GM19099 (cell line): Measurements from ENCODE around the gene ACAN.

ENCODE experiments used
- POLR2A ChIP-seq: IDR thresholded peaks from 3 replicates; pipeline ENCODE4 v1.6.1; 2011; ENCODE audit warnings: low read depth; ENCODE audit not compliant: insufficient read length; ENCODE audit errors: extremely low read depth

Gene ACAN

DNA sequence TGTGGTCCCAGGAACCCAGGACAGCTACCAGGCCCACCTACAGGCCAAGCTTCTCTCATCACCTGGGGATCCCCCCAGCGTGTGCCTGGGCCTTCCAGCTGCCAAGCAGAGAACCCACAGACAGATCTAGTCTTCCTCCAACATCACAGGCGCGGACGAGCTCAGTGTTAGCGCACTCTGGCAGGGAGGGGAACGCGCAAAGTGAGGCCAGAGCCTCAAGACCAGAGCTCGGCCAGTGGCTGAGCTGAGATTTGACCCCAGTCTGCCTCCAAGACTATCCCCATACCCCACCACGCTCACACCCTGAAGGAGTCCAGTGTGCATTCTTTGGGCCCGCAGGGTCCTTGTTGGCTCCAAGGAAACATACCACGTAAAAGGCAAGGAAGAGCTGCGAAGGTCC, 104.9 kb downstream of the ACAN start:
- TF ChIP-seq POLR2A: no peak

DNA sequence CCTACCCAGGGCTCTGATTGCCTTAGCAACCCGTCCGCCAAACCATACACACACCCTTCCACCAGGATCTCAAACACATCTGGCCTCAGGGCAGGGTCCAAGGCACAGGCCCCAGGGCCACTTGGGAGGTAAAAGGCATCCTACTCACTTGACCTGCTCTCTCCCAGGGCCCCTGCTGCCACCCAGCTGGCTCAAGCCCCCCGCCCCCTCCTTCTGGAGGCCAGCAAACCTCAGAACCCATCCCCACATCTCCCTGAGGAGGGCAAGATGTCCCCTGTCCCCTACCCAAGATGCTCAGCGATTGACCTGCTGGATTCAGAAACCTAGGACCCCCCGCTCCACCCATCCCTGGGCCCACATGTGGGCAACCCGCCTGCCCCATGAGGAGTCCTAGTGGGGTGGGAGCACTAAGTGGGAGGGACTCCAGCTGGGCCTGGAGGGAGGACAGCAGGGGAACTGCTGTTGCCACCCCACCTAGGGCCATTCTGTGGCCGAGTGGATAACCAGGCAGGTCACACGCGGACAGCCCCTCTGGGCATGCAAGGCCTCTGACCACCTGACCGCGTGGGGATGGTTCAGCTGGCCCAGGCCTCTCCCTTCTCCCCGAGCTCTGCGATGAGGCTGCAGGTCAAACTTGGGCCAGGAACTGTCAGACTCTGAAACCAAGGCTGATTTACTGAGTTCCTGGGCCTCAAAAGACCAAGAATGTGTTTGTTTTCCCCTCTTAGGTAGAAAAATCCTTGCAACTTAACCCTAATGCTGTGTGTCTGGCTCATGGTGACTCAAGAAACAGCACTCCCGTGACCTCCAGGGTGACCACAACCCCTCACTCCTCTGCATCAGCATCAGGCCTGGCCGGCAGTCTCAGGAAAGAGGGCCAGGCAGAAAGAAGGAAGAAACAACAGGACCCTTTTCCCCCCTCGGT, 105.7 kb downstream of the ACAN start:
- no peak for TF ChIP-seq POLR2A

DNA sequence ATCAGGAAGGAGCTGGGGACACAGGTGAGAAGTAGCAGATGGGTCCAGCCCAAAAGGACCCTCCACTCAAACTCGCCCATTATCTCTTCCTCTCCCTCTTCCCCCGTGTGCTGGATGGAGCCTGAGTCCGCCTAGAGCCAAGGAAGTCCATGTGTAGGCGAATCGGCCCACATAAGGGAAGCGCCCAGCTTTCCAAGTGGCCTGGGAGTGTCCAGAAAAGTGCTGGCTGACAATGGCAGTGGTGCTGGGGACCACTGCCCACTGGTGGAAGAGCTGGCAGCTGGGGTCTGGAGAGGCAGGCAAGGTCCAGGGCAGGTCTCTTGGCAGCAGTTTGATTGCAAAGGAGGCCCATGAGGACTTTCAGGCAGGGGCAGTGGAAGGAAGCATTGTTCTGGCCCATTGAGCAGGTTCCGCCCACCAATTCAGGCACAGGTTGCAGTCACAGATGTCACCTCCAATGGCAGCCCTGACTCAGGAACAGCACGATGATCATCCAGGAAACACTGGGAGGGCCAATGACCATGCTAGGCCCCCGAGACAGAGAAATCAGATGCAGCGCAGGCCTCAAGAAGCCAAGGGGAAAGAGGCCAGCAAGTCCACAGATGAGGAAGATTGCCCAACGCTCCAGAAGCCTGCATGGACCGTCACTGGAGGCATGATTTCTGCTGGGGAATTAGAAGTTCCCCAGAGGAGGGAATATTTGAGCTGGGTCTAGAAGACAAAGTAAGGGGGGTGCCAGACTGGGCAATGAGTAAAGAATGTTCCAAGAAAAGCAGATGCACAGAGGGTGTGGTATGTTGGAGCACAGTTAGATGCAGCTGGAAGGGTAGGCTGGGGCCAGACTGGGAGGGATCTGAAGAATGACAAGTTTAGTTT, 107.0 kb downstream of the ACAN start:
- no peak for TF ChIP-seq POLR2A

DNA sequence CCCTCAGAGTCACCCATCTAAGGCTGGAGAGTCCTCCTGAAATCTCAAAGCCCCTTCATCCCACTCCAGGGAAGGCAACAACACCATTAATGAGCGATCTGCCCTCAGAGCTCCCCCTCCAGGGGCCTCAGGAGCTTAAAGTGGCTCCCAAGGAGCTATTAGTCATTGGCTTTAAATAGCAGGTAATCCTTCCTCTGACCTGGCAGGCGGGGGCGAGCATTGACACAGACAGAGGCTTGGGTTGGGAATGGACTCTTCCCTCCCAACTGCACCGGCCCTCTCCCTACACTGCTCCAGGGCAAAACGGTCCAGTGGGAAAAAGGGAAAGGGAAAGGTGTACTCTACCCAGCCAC, 108.5 kb downstream of the ACAN start:
- no peak for TF ChIP-seq POLR2A

DNA sequence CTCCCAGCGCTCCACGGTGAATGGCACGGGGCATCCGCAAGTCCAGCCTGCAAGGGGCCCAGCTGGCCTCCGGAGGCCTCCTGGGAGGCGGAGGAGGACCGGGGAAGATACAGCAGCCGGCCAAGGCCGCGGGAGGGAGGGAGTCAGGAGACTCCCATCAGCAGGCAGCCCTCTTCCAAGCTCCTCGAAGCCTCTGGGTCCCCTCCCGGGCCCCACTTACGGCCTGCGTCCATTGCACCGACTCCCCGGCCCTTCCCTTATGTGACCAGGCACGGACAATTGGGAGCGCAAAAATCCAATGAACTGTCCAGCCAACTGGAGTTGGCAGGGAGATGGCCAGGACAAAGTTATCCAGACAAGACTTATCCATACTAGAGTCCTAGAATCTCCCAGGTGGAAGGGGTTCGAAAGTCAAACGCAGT, 109.3 kb downstream of the ACAN start:
- TF ChIP-seq POLR2A: no peak

DNA sequence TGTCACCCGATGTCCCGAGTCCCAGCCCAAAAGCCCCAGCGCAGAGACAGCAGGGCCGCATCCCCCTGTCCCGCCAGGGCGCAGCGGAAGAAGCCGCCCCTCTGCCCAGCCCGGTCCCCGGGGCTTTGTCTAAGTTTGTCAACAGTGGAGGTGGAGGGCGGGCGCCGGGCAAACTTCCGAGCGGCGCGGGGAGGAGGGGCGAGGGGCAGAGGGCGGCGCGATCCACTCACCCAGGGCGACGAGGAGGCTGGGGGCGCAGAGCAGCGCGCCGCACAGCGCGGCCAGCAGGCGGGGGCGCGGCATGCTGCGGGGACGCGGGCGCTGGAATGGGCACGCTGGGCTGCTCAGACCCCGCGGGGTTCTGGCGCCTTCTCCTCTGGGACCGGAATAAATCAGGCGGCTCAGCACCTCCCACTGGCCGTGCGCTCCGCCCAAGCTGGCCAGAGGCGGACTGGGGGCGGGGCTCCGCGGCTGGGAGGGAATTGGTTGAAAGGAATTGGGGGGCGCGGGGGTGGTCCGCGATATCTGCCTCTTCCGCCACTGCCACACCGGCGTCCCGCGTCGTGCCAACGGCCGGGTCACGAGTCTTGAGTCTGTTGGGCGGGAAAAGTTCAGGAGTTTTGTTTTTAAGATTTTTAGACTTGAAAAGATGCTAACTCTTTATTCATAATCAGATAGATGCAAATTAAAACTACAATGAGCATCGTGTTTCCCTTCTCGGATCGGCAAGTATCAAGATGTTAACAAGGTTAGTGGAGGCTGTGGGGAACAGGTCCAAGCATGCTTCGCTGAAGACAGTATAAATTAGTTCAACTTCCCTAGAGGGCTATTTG, 110.0 kb downstream of the ACAN start, which contains the start of gene MFGE8:
MFGE8 (minus strand) TSS at position 363 of the 833 bp plus-strand sequence; CDS start at position 303, 60 bp downstream.
- peak; percentile 41 for TF ChIP-seq POLR2A

DNA sequence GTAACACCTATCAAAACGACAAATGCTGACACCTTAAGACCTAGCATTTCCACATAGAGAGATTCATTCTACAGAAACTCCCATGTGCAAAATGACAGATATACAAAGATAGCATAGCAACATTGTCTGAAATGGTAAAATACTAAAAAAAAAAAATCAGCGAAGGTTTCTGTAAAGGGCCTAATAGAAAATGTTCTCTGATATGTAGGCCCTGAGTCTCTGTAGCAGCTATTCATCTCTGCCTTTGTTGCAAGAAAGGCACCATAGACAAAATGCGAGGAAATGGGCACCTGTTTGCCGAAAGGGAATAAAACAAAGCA, 110.6 kb downstream of the ACAN start:
- no peak for TF ChIP-seq POLR2A

DNA sequence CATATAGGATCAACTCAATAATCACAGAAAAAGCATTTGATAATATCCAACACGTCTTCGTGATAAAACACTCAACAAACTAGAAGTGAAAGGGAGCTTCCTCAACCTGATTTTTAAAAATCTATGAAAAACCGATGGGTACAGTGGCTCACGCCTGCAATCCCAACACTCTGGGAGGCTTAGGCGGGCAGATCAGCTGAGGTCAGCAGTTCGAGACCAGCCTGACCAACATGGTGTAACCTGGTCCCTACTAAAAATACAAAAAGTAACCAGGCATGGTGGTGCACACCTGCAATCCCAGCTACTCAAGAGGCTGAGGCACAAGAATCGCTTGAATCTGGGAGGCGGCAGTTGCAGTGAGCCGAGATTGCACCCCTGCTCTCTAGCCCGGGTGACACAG, 112.1 kb downstream of the ACAN start:
- no peak for TF ChIP-seq POLR2A

DNA sequence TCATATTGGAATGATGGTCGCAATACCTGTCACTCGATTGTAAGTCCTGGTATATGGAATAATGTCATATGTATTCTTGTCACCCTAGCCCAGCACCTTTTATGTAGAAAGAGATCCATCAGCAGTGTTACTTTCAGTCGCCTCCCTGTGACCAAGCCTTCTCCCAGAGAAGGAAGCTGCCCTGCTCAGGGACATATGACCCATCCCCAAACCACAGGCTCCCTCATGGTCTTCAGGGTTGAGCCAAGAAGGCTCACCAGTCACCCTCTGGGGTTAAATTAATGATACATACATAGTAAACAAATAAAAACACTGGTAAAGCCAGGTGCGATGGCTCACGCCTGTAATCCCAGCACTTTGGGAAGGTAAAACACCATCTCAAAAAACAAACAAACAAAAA, 114.5 kb downstream of the ACAN start:
- TF ChIP-seq POLR2A: no peak

DNA sequence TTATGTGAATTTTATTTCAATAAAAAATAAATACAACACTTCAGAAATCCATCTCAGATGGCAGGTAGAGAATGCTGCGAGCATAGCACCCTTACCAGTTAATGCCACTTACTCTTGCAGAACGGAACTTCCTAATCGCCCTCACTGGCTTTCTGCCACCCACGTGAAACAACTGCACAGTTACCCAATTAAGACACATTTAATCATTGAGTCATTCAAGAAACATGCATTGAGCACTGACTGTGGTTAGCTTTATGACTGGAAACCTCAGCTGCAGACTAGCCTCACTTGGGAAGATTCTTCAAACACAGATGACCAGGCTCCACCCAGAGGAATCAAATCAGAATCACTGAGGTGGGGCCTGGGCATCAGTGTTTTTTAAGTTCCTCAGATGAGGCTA, 115.5 kb downstream of the ACAN start:
- TF ChIP-seq POLR2A: no peak

DNA sequence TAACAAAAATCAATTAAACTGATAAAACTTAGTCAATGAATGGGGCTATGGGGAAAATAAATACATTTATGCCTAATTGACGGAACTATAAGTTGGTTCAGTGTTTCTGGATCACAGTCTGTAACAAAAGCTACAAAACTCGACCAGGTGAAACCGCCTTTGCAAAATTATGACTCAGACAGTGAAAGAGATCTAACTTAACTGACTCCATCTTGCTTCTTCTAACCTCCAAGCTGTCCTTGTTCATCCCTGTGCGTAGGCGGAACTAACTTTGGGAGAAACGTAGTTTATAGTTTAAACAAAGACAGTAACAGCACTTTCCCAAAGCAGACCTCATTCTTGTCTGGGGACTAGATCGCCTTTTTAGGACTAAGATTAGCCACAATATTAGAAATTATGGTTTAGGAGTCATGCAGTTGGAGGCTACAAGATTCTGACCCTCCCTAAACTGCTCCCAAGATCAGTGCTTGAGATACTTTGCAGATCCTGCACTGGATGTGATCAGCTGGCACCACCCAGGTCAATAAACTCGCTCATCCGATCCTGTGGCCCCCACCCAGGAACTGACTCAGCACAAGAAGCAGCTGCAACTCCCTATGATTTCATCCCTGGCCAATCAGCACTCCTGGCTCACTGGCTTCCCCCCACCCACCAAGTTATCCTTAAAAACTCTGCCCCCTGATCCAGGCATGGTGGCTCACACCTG, 117.1 kb downstream of the ACAN start:
- no peak for TF ChIP-seq POLR2A
